MM.1S (cell line): Measurements from ENCODE around the gene DIO3.

Source experiments
- DNase-seq: peaks from one replicate; pipeline ENCODE4 v3.0.0-alpha.2; 2015
- H2AFZ ChIP-seq: fragments of 300-600 bp; sonication (generic); 2 replicates; pipeline ENCODE4 v1.6.0; 2016; ENCODE audit warnings: antibody characterized with exemption, low read length
- H3F3A ChIP-seq: fragments of 300-600 bp; sonication (generic); 2 replicates; pipeline ENCODE4 v1.6.1; 2016; ENCODE audit warnings: mild to moderate bottlenecking, antibody characterized with exemption, low read length, moderate library complexity, mixed read lengths; ENCODE audit not compliant: insufficient read depth
- H3K27ac ChIP-seq: fragments of 300-600 bp; sonication (generic); 2 replicates; pipeline ENCODE4 v1.5.1; 2016; ENCODE audit warnings: mild to moderate bottlenecking, low read length
- H3K27me3 ChIP-seq: fragments of 300-600 bp; sonication (generic); replicated peaks from 2 replicates; pipeline ENCODE4 v1.6.0; 2016; ENCODE audit warnings: low read length; ENCODE audit not compliant: insufficient read depth
- H3K36me3 ChIP-seq: fragments of 300-600 bp; sonication (generic); replicated peaks from 2 replicates; pipeline ENCODE4 v1.6.1; 2016; ENCODE audit warnings: mild to moderate bottlenecking, low read length, mixed read lengths; ENCODE audit not compliant: insufficient read depth
- H3K4me1 ChIP-seq: fragments of 300-600 bp; sonication (generic); 2 replicates; pipeline ENCODE4 v1.6.1; 2016; ENCODE audit warnings: low read length, mixed read lengths
- H3K4me2 ChIP-seq: fragments of 300-600 bp; sonication (generic); 2 replicates; pipeline ENCODE4 v1.6.0; 2016; ENCODE audit warnings: low read depth, low read length
- H3K4me3 ChIP-seq: fragments of 300-600 bp; sonication (generic); 2 replicates; pipeline ENCODE4 v1.5.1; 2016; ENCODE audit warnings: low read length, mixed read lengths
- H3K79me2 ChIP-seq: fragments of 300-600 bp; sonication (generic); 2 replicates; pipeline ENCODE4 v1.6.1; 2016; ENCODE audit warnings: mixed run types, low read length, mixed read lengths
- H3K9ac ChIP-seq: fragments of 300-600 bp; sonication (generic); 2 replicates; pipeline ENCODE4 v1.6.1; 2016; ENCODE audit warnings: low read length, mixed read lengths
- H3K9me2 ChIP-seq: fragments of 300-600 bp; sonication (generic); replicated peaks from 2 replicates; pipeline ENCODE4 v1.6.1; 2016; ENCODE audit warnings: mild to moderate bottlenecking, low read length, mixed read lengths; ENCODE audit not compliant: insufficient read depth
- H3K9me3 ChIP-seq: fragments of 300-600 bp; sonication (generic); replicated peaks from 2 replicates; pipeline ENCODE4 v1.6.1; 2016; ENCODE audit warnings: mild to moderate bottlenecking, low read length, mixed read lengths; ENCODE audit not compliant: insufficient read depth
- H4K20me1 ChIP-seq: fragments of 300-600 bp; sonication (generic); 2 replicates; pipeline ENCODE4 v1.6.1; 2016; ENCODE audit warnings: mild to moderate bottlenecking, low read length, moderate library complexity, mixed read lengths; ENCODE audit not compliant: insufficient read depth
- EZH2 ChIP-seq: fragments of 300-600 bp; sonication (generic); optimal IDR thresholded peaks from 2 replicates; pipeline ENCODE3; 2017; ENCODE audit warnings: low read depth, mild to moderate bottlenecking, antibody characterized with exemption, low read length, mixed read lengths
- EZH2phosphoT487 ChIP-seq: fragments of 300-600 bp; sonication (generic); IDR thresholded peaks from 2 replicates; pipeline ENCODE4 v1.6.1; 2018; ENCODE audit warnings: antibody characterized with exemption, low read length
- TF ChIP-seq, protein P1 (sequence below): fragments of 300-600 bp; sonication (generic); IDR thresholded peaks from 2 replicates; pipeline ENCODE4 v1.5.1; 2016; ENCODE audit warnings: antibody characterized with exemption, low read length, mixed read lengths

DIO3 gene

DNA sequence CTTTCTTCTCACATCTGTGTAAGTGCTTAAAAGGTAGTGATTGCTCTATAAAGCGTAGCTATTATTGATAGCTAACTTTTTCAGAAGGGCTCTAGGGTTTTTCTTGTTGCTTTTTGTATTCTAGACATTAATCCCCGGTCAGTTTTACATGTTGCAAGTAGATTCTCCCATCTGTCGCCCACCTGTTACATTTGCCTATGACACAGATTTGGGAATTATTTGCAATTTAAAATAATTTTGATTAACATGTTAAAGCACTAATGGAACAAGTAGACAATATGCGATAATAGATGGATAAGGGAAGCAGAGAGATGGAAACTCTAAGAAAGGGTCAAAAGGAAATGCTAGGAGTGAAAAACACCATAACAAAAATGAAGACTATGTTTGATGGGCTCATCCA lies 44.5 kb downstream of the DIO3 start:
- Histone ChIP-seq H3F3A (no peaks in the 10 kb centered on the region), H3K9me2 (no peaks in the 10 kb centered on the region), H3K27ac (no peak overlapping the region), H4K20me1 (no peaks in the 10 kb centered on the region), H2AFZ (no peak overlapping the region), H3K4me3 (no peak overlapping the region), H3K4me1 (no peaks in the 10 kb centered on the region), H3K27me3 (peaks cover 51% of the 10 kb centered on the region), H3K36me3 (no peaks in the 10 kb centered on the region), H3K9me3 (no peaks in the 10 kb centered on the region), H3K4me2 (no peak overlapping the region), H3K79me2 (no peaks in the 10 kb centered on the region), H3K9ac (no peak overlapping the region)
- no peak for DNase-seq
- TF ChIP-seq, protein P1, sequence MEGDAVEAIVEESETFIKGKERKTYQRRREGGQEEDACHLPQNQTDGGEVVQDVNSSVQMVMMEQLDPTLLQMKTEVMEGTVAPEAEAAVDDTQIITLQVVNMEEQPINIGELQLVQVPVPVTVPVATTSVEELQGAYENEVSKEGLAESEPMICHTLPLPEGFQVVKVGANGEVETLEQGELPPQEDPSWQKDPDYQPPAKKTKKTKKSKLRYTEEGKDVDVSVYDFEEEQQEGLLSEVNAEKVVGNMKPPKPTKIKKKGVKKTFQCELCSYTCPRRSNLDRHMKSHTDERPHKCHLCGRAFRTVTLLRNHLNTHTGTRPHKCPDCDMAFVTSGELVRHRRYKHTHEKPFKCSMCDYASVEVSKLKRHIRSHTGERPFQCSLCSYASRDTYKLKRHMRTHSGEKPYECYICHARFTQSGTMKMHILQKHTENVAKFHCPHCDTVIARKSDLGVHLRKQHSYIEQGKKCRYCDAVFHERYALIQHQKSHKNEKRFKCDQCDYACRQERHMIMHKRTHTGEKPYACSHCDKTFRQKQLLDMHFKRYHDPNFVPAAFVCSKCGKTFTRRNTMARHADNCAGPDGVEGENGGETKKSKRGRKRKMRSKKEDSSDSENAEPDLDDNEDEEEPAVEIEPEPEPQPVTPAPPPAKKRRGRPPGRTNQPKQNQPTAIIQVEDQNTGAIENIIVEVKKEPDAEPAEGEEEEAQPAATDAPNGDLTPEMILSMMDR = no peak
- TF ChIP-seq EZH2 = no peak
- no peak for TF ChIP-seq EZH2phosphoT487
